Adrenal gland (tissue), 5 donors: ENCODE measurements around the gene CCDC154.

ENCODE experiments used
- POLR2A ChIP-seq, 2 donors: fragments of 450-650 bp; IDR thresholded peaks; one replicate each; pipeline ENCODE4 v1.6.1; 2017; ENCODE audit warnings: antibody characterized with exemption in 2 of 2, mild to moderate bottlenecking in 2 of 2, moderate library complexity in 1 of 2
- TF ChIP-seq, protein P1 (sequence below), 6 experiments: fragments of 450-650 bp in 4 of 6; fragments of 200-600 bp in 2 of 6; sonication (generic) in 1 of 6; IDR thresholded peaks; 1 replicate in 5 of 6; 2 replicates in 1 of 6; pipeline versions ENCODE4 v1.5.1 to v1.8.0; 2016 to 2021; ENCODE audit warnings: antibody characterized with exemption in 6 of 6, mild to moderate bottlenecking in 2 of 6, moderate library complexity in 1 of 6
- donor health status: DM: no; HTN: no; CAD: no.

DNA sequence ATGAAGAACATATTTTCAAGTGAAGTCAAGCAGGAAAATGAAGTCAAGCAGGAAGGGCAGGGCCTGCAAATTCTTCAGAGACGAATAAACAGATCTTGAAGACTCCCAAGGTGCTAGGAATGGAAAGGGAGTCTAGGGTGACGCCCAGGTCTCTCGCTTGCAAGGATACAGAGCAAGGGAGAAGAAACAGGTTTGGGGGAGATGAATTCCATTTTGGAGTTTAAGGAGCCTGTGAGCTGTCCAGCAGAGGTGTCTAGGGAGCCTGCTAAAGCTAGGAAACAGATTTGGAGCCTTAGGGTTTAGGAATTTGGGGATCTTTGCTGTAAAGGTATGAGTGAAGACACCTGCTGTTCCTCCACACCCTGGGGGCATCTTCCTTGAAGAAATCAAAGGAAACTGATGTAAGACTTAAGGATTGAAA, 27.8 kb downstream of the CCDC154 start:
- no peak for TF ChIP-seq POLR2A (IDR thresholded peaks at IDR 0.05)
- TF ChIP-seq, protein P1, sequence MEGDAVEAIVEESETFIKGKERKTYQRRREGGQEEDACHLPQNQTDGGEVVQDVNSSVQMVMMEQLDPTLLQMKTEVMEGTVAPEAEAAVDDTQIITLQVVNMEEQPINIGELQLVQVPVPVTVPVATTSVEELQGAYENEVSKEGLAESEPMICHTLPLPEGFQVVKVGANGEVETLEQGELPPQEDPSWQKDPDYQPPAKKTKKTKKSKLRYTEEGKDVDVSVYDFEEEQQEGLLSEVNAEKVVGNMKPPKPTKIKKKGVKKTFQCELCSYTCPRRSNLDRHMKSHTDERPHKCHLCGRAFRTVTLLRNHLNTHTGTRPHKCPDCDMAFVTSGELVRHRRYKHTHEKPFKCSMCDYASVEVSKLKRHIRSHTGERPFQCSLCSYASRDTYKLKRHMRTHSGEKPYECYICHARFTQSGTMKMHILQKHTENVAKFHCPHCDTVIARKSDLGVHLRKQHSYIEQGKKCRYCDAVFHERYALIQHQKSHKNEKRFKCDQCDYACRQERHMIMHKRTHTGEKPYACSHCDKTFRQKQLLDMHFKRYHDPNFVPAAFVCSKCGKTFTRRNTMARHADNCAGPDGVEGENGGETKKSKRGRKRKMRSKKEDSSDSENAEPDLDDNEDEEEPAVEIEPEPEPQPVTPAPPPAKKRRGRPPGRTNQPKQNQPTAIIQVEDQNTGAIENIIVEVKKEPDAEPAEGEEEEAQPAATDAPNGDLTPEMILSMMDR (IDR thresholded peaks at IDR 0.05) = no peak
